Ishikawa (cell line): Measurements from ENCODE around the gene SLC2A2.

Source experiments
- CEBPB ChIP-seq: IDR thresholded peaks from 2 replicates; pipeline ENCODE4 v1.6.1; 2012
- CREB1 ChIP-seq: IDR thresholded peaks from 2 replicates; pipeline ENCODE4 v1.6.1; 2012; ENCODE audit warnings: low read depth
- EGR1 ChIP-seq: IDR thresholded peaks from 2 replicates; pipeline ENCODE4 v1.6.1; 2012
- EP300 ChIP-seq: IDR thresholded peaks from 2 replicates; pipeline ENCODE4 v1.6.1; 2012; ENCODE audit warnings: borderline replicate concordance
- FOXM1 ChIP-seq: IDR thresholded peaks from 2 replicates; pipeline ENCODE4 v1.6.1; 2012; ENCODE audit warnings: low read depth, borderline replicate concordance
- MAX ChIP-seq: IDR thresholded peaks from 2 replicates; pipeline ENCODE4 v1.6.1; 2012
- NFIC ChIP-seq: IDR thresholded peaks from 2 replicates; pipeline ENCODE4 v1.6.1; 2012
- RAD21 ChIP-seq: IDR thresholded peaks from 2 replicates; pipeline ENCODE4 v1.6.1; 2012; ENCODE audit warnings: low read depth
- REST ChIP-seq: IDR thresholded peaks from 2 replicates; pipeline ENCODE4 v1.6.1; 2012; ENCODE audit warnings: low read depth, mild to moderate bottlenecking
- TAF1 ChIP-seq: IDR thresholded peaks from 2 replicates; pipeline ENCODE4 v1.6.1; 2012; ENCODE audit warnings: low read depth, mild to moderate bottlenecking
- TCF12 ChIP-seq: IDR thresholded peaks from 2 replicates; pipeline ENCODE4 v1.6.1; 2012; ENCODE audit warnings: low read depth
- TEAD4 ChIP-seq: IDR thresholded peaks from 2 replicates; pipeline ENCODE4 v1.6.1; 2012
- USF1 ChIP-seq: IDR thresholded peaks from 2 replicates; pipeline ENCODE4 v1.6.1; 2012
- YY1 ChIP-seq: IDR thresholded peaks from 2 replicates; pipeline ENCODE4 v1.6.1; 2012; ENCODE audit warnings: low read depth
- ZBTB7A ChIP-seq: IDR thresholded peaks from 2 replicates; pipeline ENCODE4 v1.6.1; 2012; ENCODE audit warnings: low read depth

Gene SLC2A2

GRCh38 chr3:171039674-171040073 lies 13.2 kb upstream of the SLC2A2 start:
- TF ChIP-seq EP300 (no peak), YY1 (no peak), NFIC (no peak), TAF1 (no peak), RAD21 (no peak), USF1 (no peak), CEBPB (no peak), TEAD4 (no peak), TCF12 (no peak), ZBTB7A (no peak), FOXM1 (no peak), EGR1 (no peak)

- TF ChIP-seq FOXM1 = no peak
Observed at GRCh38 chr3:171038342-171038741, 11.8 kb upstream of the SLC2A2 start.

GRCh38 chr3:171028779-171029232 lies 2.3 kb upstream of the SLC2A2 start:
- no peak for TF ChIP-seq ZBTB7A
- TF ChIP-seq TCF12 = no peak
- TF ChIP-seq RAD21 = no peak
- TF ChIP-seq CEBPB = no peak
- TF ChIP-seq YY1 = no peak
- no peak for TF ChIP-seq EP300
- no peak for TF ChIP-seq FOXM1
- no peak for TF ChIP-seq CREB1
- no peak for TF ChIP-seq TEAD4
- no peak for TF ChIP-seq REST
- TF ChIP-seq TAF1 = no peak
- no peak for TF ChIP-seq MAX
- no peak for TF ChIP-seq USF1
- TF ChIP-seq EGR1 = no peak
- TF ChIP-seq NFIC = no peak

- TF ChIP-seq YY1 = no peak
- no peak for TF ChIP-seq CREB1
Observed at GRCh38 chr3:171028025-171028778, 1.7 kb upstream of the SLC2A2 start.

GRCh38 chr3:171023566-171023965 lies 3.0 kb downstream of the SLC2A2 start:
- TF ChIP-seq CREB1 = no peak
- TF ChIP-seq ZBTB7A = no peak
- TF ChIP-seq TEAD4 = no peak
- TF ChIP-seq TCF12 = no peak
- no peak for TF ChIP-seq EP300
- TF ChIP-seq NFIC = no peak
- TF ChIP-seq USF1 = no peak
- TF ChIP-seq EGR1 = no peak
- no peak for TF ChIP-seq REST
- no peak for TF ChIP-seq TAF1
- no peak for TF ChIP-seq RAD21
- no peak for TF ChIP-seq YY1
- TF ChIP-seq FOXM1 = no peak
- no peak for TF ChIP-seq MAX
- no peak for TF ChIP-seq CEBPB

GRCh38 chr3:171021377-171021776 lies 5.1 kb downstream of the SLC2A2 start:
- no peak for TF ChIP-seq FOXM1
- no peak for TF ChIP-seq TEAD4
- no peak for TF ChIP-seq RAD21
- TF ChIP-seq CREB1 = no peak
- TF ChIP-seq EP300 = no peak
- no peak for TF ChIP-seq USF1
- no peak for TF ChIP-seq NFIC
- TF ChIP-seq EGR1 = no peak
- TF ChIP-seq CEBPB = no peak
- TF ChIP-seq ZBTB7A = no peak
- no peak for TF ChIP-seq TCF12
- no peak for TF ChIP-seq YY1
